SJSA1 (cell line): Measurements from ENCODE around the gene DDX51. TPM values are rescaled to one million over a fixed set of nuclear protein-coding genes. Genes with fewer than 3 reads are reported as not detected.

Experiments
- DNase-seq, 2 experiments: peaks; one replicate each; pipeline ENCODE4 v3.0.0-alpha.2; 2015 to 2020; ENCODE audit warnings: low spot score in 2 of 2, low read depth in 1 of 2
- H3K27ac ChIP-seq: fragments of 250-450 bp; sonication (Bioruptor Pico); 2 replicates; pipeline ENCODE4 v1.5.1; 2020; ENCODE audit warnings: mild to moderate bottlenecking, moderate library complexity
- H3K27me3 ChIP-seq: fragments of 250-450 bp; sonication (Bioruptor Pico); replicated peaks from 2 replicates; pipeline ENCODE4 v1.5.1; 2020; ENCODE audit warnings: mild to moderate bottlenecking, moderate library complexity
- H3K36me3 ChIP-seq: fragments of 250-450 bp; sonication (Bioruptor Pico); 2 replicates; pipeline ENCODE4 v1.5.1; 2020; ENCODE audit warnings: mild to moderate bottlenecking
- H3K4me1 ChIP-seq: fragments of 250-450 bp; sonication (Bioruptor Pico); replicated peaks from 2 replicates; pipeline ENCODE4 v1.6.1; 2021; ENCODE audit warnings: mild to moderate bottlenecking
- H3K4me3 ChIP-seq: fragments of 250-450 bp; sonication (Bioruptor Pico); 2 replicates; pipeline ENCODE4 v1.5.1; 2020; ENCODE audit warnings: mild to moderate bottlenecking
- H3K9me3 ChIP-seq: fragments of 250-450 bp; sonication (Bioruptor Pico); replicated peaks from 2 replicates; pipeline ENCODE4 v1.5.1; 2020; ENCODE audit warnings: mild to moderate bottlenecking
- total RNA-seq: library from RNA; depleted of rRNA; stranded (reverse); fragments of >200 nt; shearing (Covaris generic); gene quantifications from 2 replicates; pipeline ENCODE4 v1.2.3, GENCODE V29; 2014

DDX51 gene
- total RNA-seq, 1 experiment from 2014 or later, result 11.8 TPM

GRCh38 chr12:132174839-132175490, 30.8 kb upstream of the DDX51 start:
- Histone ChIP-seq H3K4me3 (no peak overlapping the region), H3K4me1 (no peaks in the 10 kb centered on the region), H3K27ac (no peak overlapping the region), H3K9me3 (no peaks in the 10 kb centered on the region), H3K27me3 (peaks cover 56% of the 10 kb centered on the region), H3K36me3 (no peaks in the 10 kb centered on the region)
- no peak for DNase-seq

DNA sequence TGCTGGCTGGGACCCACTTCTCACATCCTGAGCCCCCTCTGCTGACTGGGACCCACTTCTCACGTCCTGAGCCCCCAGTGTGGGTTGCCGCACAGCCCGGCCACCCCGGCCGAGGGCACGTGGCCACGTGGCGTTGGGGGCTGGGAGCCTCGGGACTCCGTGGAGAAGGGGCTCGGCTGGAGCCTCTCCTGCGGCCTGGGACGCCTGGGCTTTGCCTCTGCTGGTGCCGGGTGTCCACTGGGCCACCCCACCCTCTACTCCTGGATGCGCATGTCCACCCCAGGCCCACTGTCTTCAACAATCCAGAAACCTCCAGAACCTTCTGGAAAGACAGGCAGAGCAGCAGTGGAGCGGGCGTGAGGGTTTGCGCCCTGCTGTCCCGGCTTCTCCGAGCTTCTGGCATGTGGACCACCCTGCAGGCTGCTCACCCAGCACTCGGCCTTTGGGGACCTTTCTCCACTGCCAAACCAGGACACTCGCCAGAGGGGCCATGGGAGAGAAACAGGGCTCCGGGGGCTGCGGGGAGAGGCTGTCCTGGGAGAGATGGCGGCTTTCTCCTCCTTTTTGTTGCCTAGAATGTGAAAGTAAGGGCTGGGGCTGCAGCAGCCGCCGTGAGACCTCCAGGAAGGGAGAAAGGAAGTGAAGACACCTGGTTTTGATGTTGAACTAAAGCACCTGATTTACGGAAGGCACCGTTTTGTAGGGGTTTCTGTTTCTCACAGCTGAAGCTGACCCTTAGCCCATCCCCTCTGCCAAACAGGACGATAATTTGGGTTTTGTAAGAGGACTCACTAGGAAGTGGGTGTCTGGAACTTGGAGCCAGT, 30.1 kb upstream of the DDX51 start:
- Histone ChIP-seq H3K4me1 (no peaks in the 10 kb centered on the region), H3K9me3 (no peaks in the 10 kb centered on the region), H3K36me3 (no peaks in the 10 kb centered on the region), H3K27me3 (peaks cover 63% of the 10 kb centered on the region), H3K4me3 (no peak overlapping the region), H3K27ac (no peak overlapping the region)
- DNase-seq, result no peak

- Histone ChIP-seq H3K27me3 (peaks cover 65% of the 10 kb centered on the region), H3K36me3 (no peaks in the 10 kb centered on the region), H3K4me1 (no peaks in the 10 kb centered on the region), H3K9me3 (no peaks in the 10 kb centered on the region), H3K27ac (no peak overlapping the region), H3K4me3 (no peak overlapping the region)
- DNase-seq, result no peak
Measured at GRCh38 chr12:132173135-132174014, 29.3 kb upstream of the DDX51 start.

GRCh38 chr12:132172619-132173018, 28.5 kb upstream of the DDX51 start:
- peaks cover 63% of the 10 kb centered on the region for H3K27me3 ChIP-seq
- no peak for DNase-seq
- no peak overlapping the region for H3K4me3 ChIP-seq
- no peaks in the 10 kb centered on the region for H3K9me3 ChIP-seq
- no peaks in the 10 kb centered on the region for H3K36me3 ChIP-seq
- H3K4me1 ChIP-seq, result no peaks in the 10 kb centered on the region
- H3K27ac ChIP-seq, result no peak overlapping the region

- no peak for DNase-seq
- Histone ChIP-seq H3K4me1 (no peaks in the 10 kb centered on the region), H3K4me3 (no peak overlapping the region), H3K36me3 (no peaks in the 10 kb centered on the region), H3K27me3 (peaks cover 58% of the 10 kb centered on the region), H3K9me3 (no peaks in the 10 kb centered on the region), H3K27ac (no peak overlapping the region)
Measured at GRCh38 chr12:132171968-132172521, 27.9 kb upstream of the DDX51 start.

GRCh38 chr12:132171293-132171967, 27.3 kb upstream of the DDX51 start:
- H3K9me3 ChIP-seq, result no peaks in the 10 kb centered on the region
- H3K4me3 ChIP-seq, result no peak overlapping the region
- no peak for DNase-seq
- no peaks in the 10 kb centered on the region for H3K36me3 ChIP-seq
- peaks cover 54% of the 10 kb centered on the region for H3K27me3 ChIP-seq
- no peaks in the 10 kb centered on the region for H3K4me1 ChIP-seq
- H3K27ac ChIP-seq, result no peak overlapping the region

DNA sequence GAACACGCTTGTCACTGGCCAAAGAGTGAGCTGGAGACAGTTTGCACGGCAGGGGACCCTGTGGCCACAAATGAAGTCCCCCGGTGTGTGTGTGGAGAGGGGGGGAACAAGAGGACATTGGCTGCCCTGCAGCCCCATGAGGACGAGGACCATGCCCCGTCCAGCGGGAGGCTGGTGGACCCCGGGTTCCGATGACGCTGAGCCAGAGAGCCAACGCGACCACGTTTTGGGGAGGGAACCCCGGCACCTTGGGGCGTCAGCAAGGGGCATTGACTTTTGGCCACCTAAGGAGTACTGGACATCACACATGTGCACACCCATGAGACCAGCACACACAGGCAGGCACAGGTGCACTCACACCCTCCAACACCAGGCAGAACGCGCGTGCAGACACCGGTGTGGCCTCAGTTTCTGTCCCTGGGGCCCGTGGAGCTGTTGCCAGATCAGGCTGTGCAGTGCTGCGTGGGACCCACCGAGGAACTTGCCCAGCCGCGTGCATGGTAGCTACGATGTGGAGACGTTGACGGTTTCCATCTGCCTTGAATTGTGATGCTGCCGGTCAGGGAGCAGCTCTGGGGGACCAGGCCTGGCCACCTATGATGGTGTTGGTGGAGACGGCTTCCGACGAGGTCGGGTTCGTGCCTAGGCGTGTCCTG, 26.6 kb upstream of the DDX51 start:
- H3K27ac ChIP-seq, result no peak overlapping the region
- H3K36me3 ChIP-seq, result no peaks in the 10 kb centered on the region
- H3K9me3 ChIP-seq, result no peaks in the 10 kb centered on the region
- H3K27me3 ChIP-seq, result peaks cover 49% of the 10 kb centered on the region
- H3K4me3 ChIP-seq, result no peak overlapping the region
- no peak for DNase-seq
- H3K4me1 ChIP-seq, result no peaks in the 10 kb centered on the region

GRCh38 chr12:132170094-132170636, 26.0 kb upstream of the DDX51 start:
- Histone ChIP-seq H3K27me3 (peaks cover 46% of the 10 kb centered on the region), H3K27ac (no peak overlapping the region), H3K36me3 (no peaks in the 10 kb centered on the region), H3K9me3 (no peaks in the 10 kb centered on the region), H3K4me3 (no peak overlapping the region), H3K4me1 (no peaks in the 10 kb centered on the region)
- DNase-seq, result no peak

- Histone ChIP-seq H3K4me3 (no peak overlapping the region), H3K36me3 (no peaks in the 10 kb centered on the region), H3K4me1 (no peaks in the 10 kb centered on the region), H3K9me3 (no peaks in the 10 kb centered on the region), H3K27me3 (peaks cover 38% of the 10 kb centered on the region), H3K27ac (no peak overlapping the region)
- no peak for DNase-seq
Measured at GRCh38 chr12:132169376-132169775, 25.3 kb upstream of the DDX51 start.

- Histone ChIP-seq H3K27ac (no peak overlapping the region), H3K27me3 (peaks cover 36% of the 10 kb centered on the region), H3K4me3 (no peak overlapping the region), H3K4me1 (no peaks in the 10 kb centered on the region), H3K36me3 (no peaks in the 10 kb centered on the region), H3K9me3 (no peaks in the 10 kb centered on the region)
- DNase-seq, result no peak
Measured at GRCh38 chr12:132168311-132169031, 24.4 kb upstream of the DDX51 start.

- H3K27ac ChIP-seq, result no peak overlapping the region
- no peak overlapping the region for H3K4me3 ChIP-seq
- H3K36me3 ChIP-seq, result no peaks in the 10 kb centered on the region
- peaks cover 7% of the 10 kb centered on the region for H3K4me1 ChIP-seq
- no peak for DNase-seq
- H3K9me3 ChIP-seq, result no peaks in the 10 kb centered on the region
- peaks cover 30% of the 10 kb centered on the region for H3K27me3 ChIP-seq
Measured at GRCh38 chr12:132167611-132168310, 23.6 kb upstream of the DDX51 start.
